Effector CD8-positive, alpha-beta T cell (primary cell): Measurements from ENCODE around the gene FAM163B.

ENCODE experiments used
- DNase-seq: peaks from one replicate; lab custom pipeline; 2025; lab: John Stamatoyannopoulos, UW

The FAM163B gene

DNA sequence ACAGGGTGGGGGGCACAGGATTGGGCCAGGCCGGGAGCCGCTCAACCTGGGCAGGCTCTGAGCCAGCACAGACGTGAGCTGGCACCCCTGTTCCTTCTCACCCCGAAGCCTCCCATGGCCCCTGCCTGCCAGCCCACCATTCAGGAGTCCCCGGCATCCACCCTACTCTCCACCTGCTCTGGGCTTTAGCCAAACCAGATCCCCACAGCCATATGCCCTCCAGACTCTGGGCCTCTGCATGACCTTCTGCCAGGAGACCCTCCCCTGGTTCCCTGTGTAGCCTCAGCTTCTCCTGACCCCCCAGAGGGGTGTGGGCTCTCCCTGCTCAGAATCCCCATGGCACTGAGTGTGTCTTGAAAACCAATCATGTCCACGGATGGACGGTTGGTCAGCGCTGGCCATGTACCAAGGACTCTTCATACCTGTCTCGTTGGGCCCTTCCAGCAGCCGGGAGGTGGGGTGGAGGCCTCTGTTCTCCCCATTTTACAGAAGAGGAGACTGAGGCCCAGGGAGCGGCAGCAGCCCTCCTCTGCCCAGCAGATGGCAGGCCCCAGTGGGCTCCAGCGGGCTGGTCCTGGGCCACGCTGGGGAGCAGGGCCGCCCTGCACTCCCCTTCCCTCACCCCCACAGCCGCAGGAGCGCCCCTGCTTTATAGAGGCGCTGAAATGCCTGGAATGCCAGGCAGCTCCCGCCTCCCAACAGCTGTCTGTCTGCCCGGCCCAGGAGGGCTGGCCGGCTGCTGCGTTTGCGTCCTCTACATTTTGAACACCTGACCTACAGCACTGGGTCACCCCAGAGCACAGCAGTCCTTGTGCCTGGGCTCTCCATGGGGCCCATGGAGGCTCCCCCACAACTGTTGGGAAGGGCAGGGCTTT, 81.0 kb downstream of the FAM163B start:
- no peak for DNase-seq

DNA sequence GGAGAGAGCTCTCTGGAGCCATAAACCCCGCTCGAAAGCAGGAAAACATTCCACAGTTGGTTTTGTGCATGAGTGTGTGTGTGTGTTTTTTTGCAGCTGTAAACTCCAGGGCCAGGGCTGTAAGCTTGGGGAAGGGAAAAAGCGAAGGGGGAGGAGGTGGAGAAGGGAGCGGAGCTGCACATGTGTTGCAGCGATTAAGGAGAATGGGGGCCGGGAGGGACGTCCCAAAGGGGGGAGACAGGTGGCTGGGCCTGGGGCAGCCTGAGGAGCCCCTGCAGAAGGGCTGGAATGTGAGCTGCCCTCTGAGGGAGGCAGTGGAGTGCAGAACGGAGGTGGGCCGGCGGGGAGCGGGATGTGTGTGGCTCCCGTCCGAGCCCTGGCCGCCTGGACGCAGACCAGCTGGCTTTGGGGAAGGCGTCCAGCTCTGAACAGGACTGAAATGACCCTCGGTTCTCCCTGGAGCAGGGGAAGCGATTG, 81.7 kb downstream of the FAM163B start:
- no peak for DNase-seq
